Ureter (tissue), 1 donor: Measurements from ENCODE around the gene DDX10. TPM values are rescaled to one million over a fixed set of nuclear protein-coding genes. Genes with fewer than 3 reads are reported as not detected.

ENCODE experiments used
- DNase-seq: peaks from one replicate; pipeline ENCODE4 v3.0.0-alpha.2; 2020; ENCODE audit warnings: low spot score
- total RNA-seq: library from RNA; stranded (reverse); gene quantifications from one replicate; pipeline ENCODE4 v1.2.4, GENCODE V29; 2023
- donor health status: DM: yes; HTN: yes; CAD: no.

DDX10 gene
- total RNA-seq, 1 donor from 2014 or later = 50.4 TPM

- DNase-seq = no peak
These were observed 208.0 kb downstream of the DDX10 start for GRCh38 chr11:108872781-108873291.

DNA sequence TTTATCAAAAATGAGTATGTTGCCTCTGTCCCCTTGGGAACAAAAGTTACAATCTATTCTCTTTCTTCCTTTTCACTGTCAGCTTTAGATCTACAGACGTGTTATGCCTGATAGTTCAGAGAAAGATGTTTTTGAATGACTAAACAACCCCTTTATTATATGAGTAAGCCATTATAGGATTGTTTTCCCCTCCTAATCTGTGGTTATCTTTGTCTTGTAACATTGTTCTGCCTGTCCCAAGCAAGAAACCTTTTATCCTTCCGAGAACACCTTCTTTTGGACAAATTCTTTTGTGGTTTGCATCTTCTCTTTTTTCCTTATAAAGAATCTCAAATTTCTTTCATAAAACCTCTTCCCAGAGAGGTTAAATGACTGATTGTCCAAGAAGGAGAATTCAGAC is 208.4 kb downstream of the DDX10 start:
- DNase-seq = no peak

GRCh38 chr11:108873941-108874340 is 209.1 kb downstream of the DDX10 start:
- no peak for DNase-seq

DNA sequence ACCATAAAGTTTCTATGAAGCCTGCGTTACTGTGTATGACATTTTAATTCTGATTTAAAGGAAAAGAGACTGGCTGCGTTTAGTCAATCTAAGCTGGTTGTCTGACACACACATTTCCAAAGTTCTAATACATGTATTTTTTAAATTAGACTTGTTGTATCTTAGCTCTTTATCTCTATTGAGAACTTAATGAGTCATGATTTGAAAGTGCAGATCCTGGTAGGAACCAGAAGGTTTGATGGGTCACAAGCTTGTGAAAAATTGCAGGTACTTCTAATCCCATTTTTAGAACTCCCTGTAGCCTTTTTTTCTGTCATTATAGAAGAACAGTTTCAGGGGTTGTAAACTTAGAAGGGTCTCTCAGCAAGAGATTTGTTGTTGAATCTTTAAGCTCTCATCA is 210.3 kb downstream of the DDX10 start:
- DNase-seq = no peak

- DNase-seq = no peak
These were observed 212.3 kb downstream of the DDX10 start for GRCh38 chr11:108877178-108877577.

DNA sequence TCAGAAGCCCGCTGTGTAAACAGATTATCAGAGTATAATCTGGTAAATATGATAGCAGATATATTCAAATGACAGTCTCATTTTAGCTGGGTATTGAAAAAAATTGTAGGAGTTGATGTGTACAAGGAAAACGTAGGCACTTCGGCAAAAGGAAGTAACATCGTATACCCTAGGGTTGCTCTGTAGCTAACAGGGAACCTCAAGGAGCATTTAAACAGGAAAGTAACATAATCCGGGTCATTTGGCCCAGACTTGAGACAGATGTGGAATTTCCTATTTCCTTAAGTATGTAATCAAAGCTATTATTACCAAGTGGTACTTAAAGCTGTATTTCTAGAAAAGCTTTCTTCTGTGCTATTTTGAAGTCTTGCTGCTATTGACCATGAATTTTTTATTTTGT is 215.6 kb downstream of the DDX10 start:
- DNase-seq = no peak

- DNase-seq = no peak
These were observed 216.3 kb downstream of the DDX10 start for GRCh38 chr11:108881131-108881530.

DNA sequence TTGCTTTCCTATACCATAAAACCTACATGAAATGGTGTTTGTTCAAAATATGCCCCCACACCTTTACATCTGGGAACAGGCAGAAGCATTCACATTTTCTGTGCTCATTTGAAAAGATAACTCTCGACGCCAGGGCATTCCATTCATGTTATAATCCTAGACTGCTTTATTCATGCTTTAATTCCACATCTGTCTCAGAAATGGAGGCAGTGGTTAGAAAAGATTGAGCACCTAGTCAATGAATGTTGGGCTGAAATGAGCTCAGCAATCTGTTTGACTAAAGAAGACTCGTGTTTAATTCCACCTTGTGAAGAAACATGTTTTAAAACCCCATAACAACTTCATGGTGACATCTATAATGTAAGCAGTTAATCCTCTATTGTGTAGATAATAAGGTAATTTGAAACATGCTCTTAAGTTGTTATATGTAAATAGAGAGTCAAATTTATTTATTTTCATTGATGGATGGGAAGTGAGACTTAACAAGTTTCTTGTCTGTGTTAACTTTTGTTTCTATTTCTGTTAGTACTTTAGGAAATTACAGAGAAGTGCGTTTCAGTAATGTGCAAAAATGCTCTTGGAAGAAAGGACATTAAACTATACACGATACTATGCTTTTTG is 217.5 kb downstream of the DDX10 start:
- DNase-seq = no peak

- no peak for DNase-seq
These were observed 221.3 kb downstream of the DDX10 start for GRCh38 chr11:108886005-108886659.

GRCh38 chr11:108886660-108887009 is 221.8 kb downstream of the DDX10 start:
- DNase-seq = no peak

DNA sequence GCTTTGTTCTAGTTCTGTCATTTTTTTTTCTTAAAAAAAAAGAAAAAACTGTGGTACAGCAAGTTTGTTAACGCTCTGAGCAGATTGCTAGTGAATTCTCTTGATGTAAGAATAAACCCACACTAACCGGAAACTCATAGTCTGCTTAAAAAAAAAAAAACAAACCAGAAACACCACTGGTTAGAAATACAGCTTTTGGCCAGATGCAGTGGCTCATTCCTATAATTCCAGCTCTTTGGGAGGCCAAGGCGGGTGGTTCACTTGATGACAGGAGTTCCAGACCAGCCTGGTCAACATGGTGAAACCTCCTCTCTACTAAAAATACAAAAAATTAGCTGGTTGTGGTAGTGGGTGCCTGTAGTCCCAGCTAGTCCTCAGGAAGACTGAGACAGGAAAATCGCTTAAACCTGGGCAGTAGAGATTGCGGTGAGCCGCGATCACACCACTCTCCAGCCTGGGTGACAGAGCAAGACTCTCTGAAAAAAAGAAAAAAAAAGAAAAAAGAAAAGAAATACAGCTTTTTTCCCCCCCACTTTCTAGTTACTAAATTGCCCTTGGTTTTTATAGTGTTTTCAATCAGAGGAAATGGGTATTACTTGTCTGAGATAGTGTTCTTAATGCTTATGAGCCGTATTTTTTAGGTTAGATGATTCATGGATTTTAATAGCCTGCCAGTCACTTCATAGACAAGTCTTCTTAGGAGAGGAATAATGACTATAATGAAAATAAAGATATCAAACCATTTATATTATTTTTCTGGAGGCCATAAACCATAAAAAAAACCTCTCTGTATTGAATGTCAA is 222.8 kb downstream of the DDX10 start:
- no peak for DNase-seq

DNA sequence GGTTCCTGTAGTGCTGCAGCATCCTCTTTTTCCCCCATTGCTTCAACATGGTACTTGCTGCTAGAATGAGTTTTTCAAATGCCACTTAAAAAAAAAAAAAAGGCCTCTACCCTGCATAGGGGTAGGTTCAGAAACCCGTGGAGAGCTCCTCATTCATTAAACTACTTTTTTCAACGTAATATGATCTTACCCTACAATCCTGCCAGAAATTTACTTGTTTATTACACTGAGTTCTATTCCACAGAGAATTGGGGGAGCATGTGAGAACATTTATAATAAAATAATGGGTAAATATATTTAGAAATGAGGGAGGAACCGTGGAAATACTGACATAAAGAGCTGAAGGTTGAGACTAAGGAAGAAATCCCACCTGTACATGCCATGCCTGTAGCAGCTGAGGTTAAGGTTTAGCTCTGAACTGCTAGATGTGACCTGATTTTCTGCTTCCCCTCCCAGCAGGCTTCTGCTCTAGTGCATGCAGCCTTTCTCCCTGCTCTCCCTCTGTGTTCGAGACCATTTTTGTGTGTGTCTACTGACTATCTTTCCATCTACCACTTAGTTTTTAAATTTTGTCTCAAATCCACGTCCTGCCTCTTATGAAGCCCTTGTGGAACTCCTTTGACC is 225.7 kb downstream of the DDX10 start:
- DNase-seq = no peak

DNA sequence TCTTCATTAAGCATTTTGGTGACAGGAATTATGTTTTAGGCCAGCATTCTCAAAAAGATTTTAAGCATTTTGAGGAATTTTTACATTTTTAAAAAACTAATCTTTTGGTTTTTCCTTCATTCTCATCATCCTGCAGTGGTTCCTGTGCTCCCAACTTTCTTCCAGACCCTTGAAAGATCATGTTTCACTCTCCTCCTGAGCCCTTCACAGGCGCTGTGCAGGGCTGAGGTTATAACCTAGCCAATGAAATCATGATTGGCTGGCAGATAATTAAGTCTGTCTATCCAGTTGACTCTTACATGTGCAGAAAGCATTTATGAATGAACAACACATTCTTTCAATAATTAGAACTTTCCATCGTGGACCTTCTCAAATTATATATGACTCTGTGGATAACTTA is 226.3 kb downstream of the DDX10 start:
- DNase-seq = no peak

GRCh38 chr11:108891909-108892511 is 227.1 kb downstream of the DDX10 start:
- no peak for DNase-seq

- no peak for DNase-seq
These were observed 231.0 kb downstream of the DDX10 start for GRCh38 chr11:108895579-108896480.

DNA sequence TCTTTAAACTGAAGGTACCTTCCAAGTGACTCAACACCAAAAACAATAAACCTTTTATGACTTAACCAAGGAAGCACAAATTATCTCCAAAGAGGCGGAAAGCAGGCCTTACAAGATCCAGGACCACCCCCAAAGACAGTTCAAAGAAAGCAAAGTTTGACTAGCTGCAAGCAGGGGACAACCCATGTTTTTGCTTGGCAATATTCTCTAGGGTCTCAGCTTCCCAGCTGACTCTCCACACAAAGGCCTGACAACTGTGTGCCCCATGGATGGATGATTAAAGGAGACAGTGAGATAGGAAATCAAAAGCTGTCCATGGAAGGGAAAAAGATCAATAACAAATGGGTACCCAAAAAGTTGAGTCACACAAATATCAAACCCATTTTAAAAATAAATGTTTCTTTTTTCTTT is 232.2 kb downstream of the DDX10 start:
- no peak for DNase-seq

- DNase-seq = no peak
These were observed 233.0 kb downstream of the DDX10 start for GRCh38 chr11:108897916-108898315.

- no peak for DNase-seq
These were observed 236.5 kb downstream of the DDX10 start for GRCh38 chr11:108901359-108901758.

GRCh38 chr11:108902027-108902469 is 237.2 kb downstream of the DDX10 start:
- no peak for DNase-seq

DNA sequence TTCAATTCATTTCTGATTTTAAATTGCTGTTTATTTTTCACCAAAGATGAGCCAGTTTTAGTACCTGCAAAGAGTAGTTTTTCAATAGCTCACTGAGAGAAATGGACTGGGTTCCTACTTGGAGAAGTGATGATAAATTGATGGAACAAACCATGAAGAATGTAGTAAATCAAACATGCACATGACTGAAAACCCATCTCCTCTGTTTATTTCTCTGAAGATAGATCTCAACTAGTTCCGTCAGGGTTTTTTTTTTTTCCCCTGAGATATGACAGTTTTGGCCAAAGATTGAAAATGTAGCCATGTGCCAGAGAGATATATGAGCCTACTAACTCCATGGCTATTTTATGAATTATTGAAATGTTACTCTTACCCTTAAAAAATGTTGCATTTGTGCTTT is 239.6 kb downstream of the DDX10 start:
- no peak for DNase-seq

DNA sequence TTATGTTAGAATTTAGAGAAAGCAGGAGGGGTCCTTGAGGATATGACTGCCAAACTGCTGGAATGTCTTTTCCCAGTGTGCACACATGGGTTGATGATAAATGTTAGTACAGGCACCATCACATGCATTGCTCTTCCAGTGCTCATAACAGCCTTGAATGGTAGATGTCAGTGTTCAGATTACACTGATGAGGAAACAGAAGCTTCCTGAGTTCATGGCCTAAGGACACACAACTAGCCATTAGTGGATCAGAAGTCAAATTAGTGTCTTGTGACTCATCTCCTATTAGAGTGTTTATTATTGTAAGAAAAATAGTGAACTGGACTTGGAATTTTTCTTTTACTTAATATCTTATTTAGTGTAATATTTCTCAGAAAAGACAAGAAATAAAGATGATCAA is 241.5 kb downstream of the DDX10 start:
- DNase-seq = no peak
